Middle frontal gyrus (tissue), 1 donor: ENCODE data around the gene PABPC3.

ENCODE experiments used
- DNase-seq: peaks from one replicate; pipeline ENCODE4 v3.0.0-alpha.2; 2015; ENCODE audit warnings: low spot score; ENCODE audit errors: extremely low spot score

PABPC3 gene

GRCh38 chr13:25095851-25096453, at the start of gene PABPC3:
Gene PABPC3 (plus strand): TSS chr13:25096136. CDS start chr13:25096199, 63 bp downstream.
- no peak for DNase-seq

- no peak for DNase-seq
Observed at GRCh38 chr13:25046274-25046984, 49.5 kb upstream of the PABPC3 start.

GRCh38 chr13:25046985-25047511, 48.9 kb upstream of the PABPC3 start:
- DNase-seq: no peak

- no peak for DNase-seq
Observed at GRCh38 chr13:25051065-25051464, 44.9 kb upstream of the PABPC3 start.

GRCh38 chr13:25059166-25059565, 36.8 kb upstream of the PABPC3 start:
- no peak for DNase-seq

- no peak for DNase-seq
Observed at GRCh38 chr13:25059958-25060357, 36.0 kb upstream of the PABPC3 start.

GRCh38 chr13:25062479-25062878, 33.5 kb upstream of the PABPC3 start:
- no peak for DNase-seq

- no peak for DNase-seq
Observed at GRCh38 chr13:25064396-25064795, 31.5 kb upstream of the PABPC3 start.

GRCh38 chr13:25065974-25066770, 29.8 kb upstream of the PABPC3 start:
- no peak for DNase-seq

GRCh38 chr13:25067064-25067463, 28.9 kb upstream of the PABPC3 start:
- no peak for DNase-seq

- DNase-seq: no peak
Observed at GRCh38 chr13:25068810-25069209, 27.1 kb upstream of the PABPC3 start.

GRCh38 chr13:25069236-25069635, 26.7 kb upstream of the PABPC3 start:
- DNase-seq: no peak

- no peak for DNase-seq
Observed at GRCh38 chr13:25069911-25070310, 26.0 kb upstream of the PABPC3 start.

GRCh38 chr13:25080773-25081172, 15.2 kb upstream of the PABPC3 start:
- DNase-seq: no peak

- no peak for DNase-seq
Observed at GRCh38 chr13:25084096-25084495, 11.8 kb upstream of the PABPC3 start.

GRCh38 chr13:25085125-25085742, 10.7 kb upstream of the PABPC3 start:
- peak; percentile 66 for DNase-seq

- no peak for DNase-seq
Observed at GRCh38 chr13:25088562-25089221, 7.2 kb upstream of the PABPC3 start.

GRCh38 chr13:25097426-25097825, 1.5 kb downstream of the PABPC3 start:
- DNase-seq: no peak

GRCh38 chr13:25103711-25104110, 7.8 kb downstream of the PABPC3 start:
- no peak for DNase-seq

- no peak for DNase-seq
Observed at GRCh38 chr13:25109341-25109740, 13.4 kb downstream of the PABPC3 start.

GRCh38 chr13:25110956-25111584, 15.1 kb downstream of the PABPC3 start:
- DNase-seq: no peak
